Ishikawa (cell line): ENCODE results near the gene CRTAP.

Source experiments
- NFIC ChIP-seq: IDR thresholded peaks from 2 replicates; pipeline ENCODE4 v1.6.1; 2012
- RAD21 ChIP-seq: IDR thresholded peaks from 2 replicates; pipeline ENCODE4 v1.6.1; 2012; ENCODE audit warnings: low read depth

DNA sequence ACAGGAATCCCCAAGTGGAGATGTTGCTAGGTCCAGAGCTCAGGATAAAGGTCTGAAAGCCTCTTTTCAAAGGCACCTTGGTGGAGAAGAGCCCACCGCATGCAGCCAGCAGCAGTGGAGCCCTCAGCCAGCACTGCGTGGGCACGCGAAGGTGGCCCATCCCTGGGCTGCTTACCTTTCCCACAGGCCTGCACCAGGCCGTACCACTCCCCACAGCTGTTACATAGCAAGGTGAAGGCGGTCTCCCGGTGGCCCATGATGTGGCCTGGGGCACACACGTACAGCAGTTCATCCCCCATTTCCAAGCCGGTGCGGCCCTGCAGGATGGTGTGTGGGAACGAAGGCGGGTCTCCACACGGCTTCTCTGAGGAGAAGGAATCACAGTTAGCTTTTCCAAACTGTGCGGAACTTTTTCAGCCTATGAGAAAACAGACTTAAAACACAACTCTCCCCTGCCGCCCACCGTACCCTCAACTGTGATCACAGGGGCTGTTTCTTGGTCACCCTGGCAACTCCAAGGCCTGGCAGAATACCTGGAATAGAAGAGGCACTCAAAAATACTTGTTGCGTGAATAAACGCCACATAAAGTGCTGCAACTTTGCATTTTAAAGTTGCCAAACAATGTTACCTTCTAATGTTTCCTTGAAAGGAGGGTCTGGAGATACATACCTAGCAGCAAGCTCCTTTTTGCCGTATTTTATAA lies 61.0 kb downstream of the CRTAP start:
- TF ChIP-seq NFIC (no peak), RAD21 (no peak)
